GM20000 (cell line): ENCODE results near the gene GLRX5.
A peak's percentile ranks its signal among the peaks of the same experiment; 100 is the strongest.

Experiments
- DNase-seq: peaks from one replicate; pipeline ENCODE4 v3.0.0; 2012; ENCODE audit warnings: low spot score
- CTCF ChIP-seq: IDR thresholded peaks from 2 replicates; pipeline ENCODE4 v1.5.1; 2012; ENCODE audit warnings: mild to moderate bottlenecking, control low read depth; ENCODE audit errors: extremely low read depth, missing control alignments

GLRX5 gene

GRCh38 chr14:95500772-95501401 is 34.0 kb upstream of the GLRX5 start:
- DNase-seq, result no peak
- TF ChIP-seq CTCF, result no peak

- no peak for TF ChIP-seq CTCF
- DNase-seq, result no peak
These were observed 32.4 kb upstream of the GLRX5 start for GRCh38 chr14:95502381-95502950.

- peak; percentile 57 for DNase-seq
- TF ChIP-seq CTCF, result no peak
These were observed 31.3 kb upstream of the GLRX5 start for GRCh38 chr14:95503365-95504134.

GRCh38 chr14:95504135-95505029 is 30.5 kb upstream of the GLRX5 start:
- peak; percentile 41 for DNase-seq
- TF ChIP-seq CTCF, result no peak

- no peak for TF ChIP-seq CTCF
- DNase-seq, result no peak
These were observed 29.7 kb upstream of the GLRX5 start for GRCh38 chr14:95505030-95505589.

GRCh38 chr14:95507174-95507573 is 27.7 kb upstream of the GLRX5 start:
- no peak for TF ChIP-seq CTCF
- DNase-seq, result no peak
